Thyroid gland (tissue), 4 donors: Measurements from ENCODE around the gene VAPA.

Experiments
- POLR2A ChIP-seq, 2 donors: fragments of 450-650 bp; IDR thresholded peaks; one replicate each; pipeline ENCODE4 v1.6.1; 2017; ENCODE audit warnings: antibody characterized with exemption in 2 of 2, mild to moderate bottlenecking in 2 of 2, moderate library complexity in 1 of 2
- TF ChIP-seq, protein P1 (sequence below), 6 experiments: fragments of 200-600 bp in 3 of 6; fragments of 450-650 bp in 3 of 6; sonication (generic) in 3 of 6; IDR thresholded peaks; one replicate each; pipeline ENCODE4 v1.5.1; 2016 to 2019; ENCODE audit warnings: antibody characterized with exemption in 6 of 6, mild to moderate bottlenecking in 2 of 6, inconsistent platforms in 1 of 6, moderate library complexity in 1 of 6

DNA sequence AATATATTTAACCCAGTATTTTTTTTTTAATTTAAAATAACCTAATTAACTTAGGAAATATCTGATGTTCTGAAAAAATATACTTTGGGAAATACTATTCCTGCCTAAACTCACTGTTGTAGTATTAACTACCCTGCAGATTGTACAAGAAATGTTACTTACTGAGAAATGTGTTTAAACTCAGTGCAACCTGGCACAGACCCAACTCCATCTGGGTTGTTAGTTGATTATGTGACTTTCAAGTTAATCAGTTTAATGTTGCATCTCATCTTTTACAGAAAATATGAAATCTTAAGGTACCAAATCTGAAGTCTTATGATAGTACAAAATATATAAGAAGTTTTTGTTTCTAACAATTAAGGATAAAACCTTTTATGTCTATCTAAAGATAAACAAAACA lies 27.3 kb downstream of the VAPA start:
- TF ChIP-seq, protein P1, sequence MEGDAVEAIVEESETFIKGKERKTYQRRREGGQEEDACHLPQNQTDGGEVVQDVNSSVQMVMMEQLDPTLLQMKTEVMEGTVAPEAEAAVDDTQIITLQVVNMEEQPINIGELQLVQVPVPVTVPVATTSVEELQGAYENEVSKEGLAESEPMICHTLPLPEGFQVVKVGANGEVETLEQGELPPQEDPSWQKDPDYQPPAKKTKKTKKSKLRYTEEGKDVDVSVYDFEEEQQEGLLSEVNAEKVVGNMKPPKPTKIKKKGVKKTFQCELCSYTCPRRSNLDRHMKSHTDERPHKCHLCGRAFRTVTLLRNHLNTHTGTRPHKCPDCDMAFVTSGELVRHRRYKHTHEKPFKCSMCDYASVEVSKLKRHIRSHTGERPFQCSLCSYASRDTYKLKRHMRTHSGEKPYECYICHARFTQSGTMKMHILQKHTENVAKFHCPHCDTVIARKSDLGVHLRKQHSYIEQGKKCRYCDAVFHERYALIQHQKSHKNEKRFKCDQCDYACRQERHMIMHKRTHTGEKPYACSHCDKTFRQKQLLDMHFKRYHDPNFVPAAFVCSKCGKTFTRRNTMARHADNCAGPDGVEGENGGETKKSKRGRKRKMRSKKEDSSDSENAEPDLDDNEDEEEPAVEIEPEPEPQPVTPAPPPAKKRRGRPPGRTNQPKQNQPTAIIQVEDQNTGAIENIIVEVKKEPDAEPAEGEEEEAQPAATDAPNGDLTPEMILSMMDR (IDR thresholded peaks at IDR 0.05): no peak
- TF ChIP-seq POLR2A (IDR thresholded peaks at IDR 0.05): no peak
